ENCODE measurements around the gene LSR. TPM values are rescaled to one million over a fixed set of nuclear protein-coding genes. Genes with fewer than 3 reads are reported as not detected.

LSR gene
- total RNA-seq, 1 experiment from 2014 or later = 172 TPM

DNA sequence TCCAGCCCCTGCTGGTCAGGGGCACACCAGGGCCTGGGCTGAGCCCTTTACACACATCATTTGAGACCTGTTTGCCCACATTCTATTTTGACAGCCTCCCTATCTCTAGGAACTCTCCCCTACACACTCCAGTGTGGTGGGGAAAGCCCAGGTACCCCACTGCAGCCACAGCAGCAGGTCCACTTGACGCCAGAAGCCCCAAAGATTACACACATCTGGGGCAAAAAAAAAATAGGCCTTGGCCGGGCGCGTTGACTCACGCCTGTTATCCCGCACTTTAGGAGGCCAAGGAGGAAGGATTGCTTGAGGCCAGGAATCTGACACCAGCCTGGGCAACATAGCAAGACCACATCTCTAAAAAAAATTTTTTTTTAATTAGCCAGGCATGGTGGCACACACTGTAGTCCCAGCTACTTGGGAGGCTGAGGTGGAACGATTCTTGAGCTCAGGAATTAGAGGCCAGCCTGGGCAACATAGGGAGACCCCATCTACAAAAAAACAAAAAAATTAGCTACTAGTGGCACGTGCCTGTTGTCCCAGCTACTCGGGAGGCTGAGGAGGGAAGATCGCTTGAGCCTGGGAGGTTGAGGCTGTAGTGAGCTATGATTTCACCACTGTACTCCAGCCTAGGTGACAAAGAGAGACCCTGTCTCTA is 62.1 kb downstream of the LSR start:
- Mint-ChIP-seq H3K4me3 (ENCODE audit: unreplicated experiment) (no peak overlapping the region), H3K4me1 (ENCODE audit: low read depth, unreplicated experiment) (peaks cover 18% of the 10 kb centered on the region), H3K36me3 (ENCODE audit: insufficient read depth, unreplicated experiment) (no peaks in the 10 kb centered on the region), H3K27ac (ENCODE audit: unreplicated experiment) (no peak overlapping the region), H3K27me3 (ENCODE audit: insufficient read depth, unreplicated experiment) (no peaks in the 10 kb centered on the region), H3K9me3 (ENCODE audit: unreplicated experiment) (no peaks in the 10 kb centered on the region)
- intact Hi-C loops (cut with micrococcal nuclease; ENCODE audit: unreplicated experiment) = no loop called here
- POLR2A ChIA-PET = no interaction called here
- Histone ChIP-seq H3K9me3 (no peaks in the 10 kb centered on the region), H3K4me3 (ENCODE audit: low read depth, low read length) (no peak overlapping the region), H3K27me3 (replicated peaks; ENCODE audit: control insufficient read depth, insufficient read depth, low read length) (no peaks in the 10 kb centered on the region), H3K4me1 (peaks cover 41% of the 10 kb centered on the region), H3K36me3 (ENCODE audit: control insufficient read depth, insufficient read depth, low read length) (no peaks in the 10 kb centered on the region)
- no peak for DNase-seq
- no TSS peak for BruUV-seq (replicated peaks)
- CTCF ChIA-PET = interaction anchor here (0.6 kb wide), 1 partner anchor 168 kb away, joined by 4 read pairs; no protein-coding TSS in a partner anchor
- TF ChIP-seq CTCF (IDR thresholded peaks at IDR 0.05; ENCODE audit: insufficient read depth in 1 of 2, low read depth in 1 of 2, low read length in 1 of 2, severe bottlenecking in 1 of 2, unreplicated experiment in 1 of 2) = no peak

DNA sequence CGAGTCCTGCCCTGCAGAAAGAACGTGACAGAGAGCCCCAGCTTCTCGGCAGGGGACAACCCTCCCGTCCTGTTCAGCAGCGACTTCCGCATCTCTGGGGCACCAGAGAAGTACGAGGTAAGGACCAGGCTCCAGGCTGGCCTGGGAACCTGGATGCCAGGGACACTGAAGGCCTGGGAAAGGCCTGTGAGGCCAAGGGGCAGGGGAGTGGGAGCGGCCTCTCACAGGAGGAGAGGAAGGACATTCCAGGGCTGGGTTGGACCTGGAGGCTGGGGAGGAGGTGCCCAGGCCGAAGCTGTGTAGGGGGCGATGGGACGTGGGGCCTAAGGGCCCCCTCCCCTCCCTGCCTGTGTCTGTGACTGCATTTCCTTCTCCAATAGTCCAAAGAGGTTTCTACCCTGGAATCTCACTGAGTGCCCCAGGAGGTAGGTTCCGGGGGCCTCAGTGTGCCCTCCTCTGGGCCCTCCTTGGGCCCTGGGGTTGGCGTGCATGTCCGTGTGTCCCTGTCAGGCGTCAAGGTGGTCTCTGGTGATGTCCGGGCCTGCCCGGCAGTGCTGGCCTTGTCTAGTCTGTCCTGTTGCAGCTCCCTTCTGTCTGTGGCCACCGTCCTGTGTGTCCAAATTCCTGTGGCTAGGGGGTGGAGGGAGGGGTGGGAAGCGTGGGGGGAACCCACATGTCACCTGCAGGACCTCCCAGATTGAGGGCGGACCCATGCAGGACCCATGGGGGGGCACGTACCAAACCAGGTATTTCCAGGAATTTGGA is 63.3 kb downstream of the LSR start:
- intact Hi-C loops (cut with micrococcal nuclease; ENCODE audit: unreplicated experiment) = no loop called here
- Mint-ChIP-seq H3K36me3 (ENCODE audit: insufficient read depth, unreplicated experiment) (no peaks in the 10 kb centered on the region), H3K9me3 (ENCODE audit: unreplicated experiment) (no peaks in the 10 kb centered on the region), H3K4me3 (ENCODE audit: unreplicated experiment) (no peak overlapping the region), H3K27ac (ENCODE audit: unreplicated experiment) (peak overlapping the region; percentile 45), H3K4me1 (ENCODE audit: low read depth, unreplicated experiment) (peaks cover 18% of the 10 kb centered on the region), H3K27me3 (ENCODE audit: insufficient read depth, unreplicated experiment) (no peaks in the 10 kb centered on the region)
- Histone ChIP-seq H3K9me3 (no peaks in the 10 kb centered on the region), H3K36me3 (ENCODE audit: control insufficient read depth, insufficient read depth, low read length) (no peaks in the 10 kb centered on the region), H3K4me1 (peaks cover 37% of the 10 kb centered on the region), H3K27me3 (replicated peaks; ENCODE audit: control insufficient read depth, insufficient read depth, low read length) (no peaks in the 10 kb centered on the region), H3K4me3 (ENCODE audit: low read depth, low read length) (no peak overlapping the region)
- DNase-seq = peak in 1 of 2 experiments; percentile 53
- CTCF ChIA-PET = interaction anchor here (0.6 kb wide), 1 partner anchor 167 kb away, joined by 4 read pairs; no protein-coding TSS in a partner anchor
- TF ChIP-seq CTCF (IDR thresholded peaks at IDR 0.05; ENCODE audit: insufficient read depth in 1 of 2, low read depth in 1 of 2, low read length in 1 of 2, severe bottlenecking in 1 of 2, unreplicated experiment in 1 of 2) = no peak
- POLR2A ChIA-PET = no interaction called here
- no TSS peak for BruUV-seq (replicated peaks)

DNA sequence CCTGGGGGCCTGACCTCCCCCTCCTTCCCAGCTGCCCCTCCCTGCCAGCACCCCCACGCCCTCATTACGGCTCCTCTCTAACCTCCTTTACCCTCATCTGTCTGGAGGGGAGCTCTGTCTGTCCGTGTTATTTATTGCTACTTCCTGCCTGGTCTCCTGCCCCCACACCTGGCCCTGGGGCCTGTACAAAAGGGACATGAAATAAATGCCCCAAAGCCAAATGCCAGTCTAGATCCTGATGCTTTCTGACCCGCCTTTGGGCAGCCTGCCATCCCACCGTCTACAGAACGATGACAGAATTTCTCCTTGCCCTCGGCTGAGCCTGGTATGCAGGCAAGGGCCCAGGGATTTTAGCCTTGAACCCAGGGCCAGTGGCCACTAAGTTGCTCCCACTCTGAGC is 64.8 kb downstream of the LSR start:
- DNase-seq = no peak
- intact Hi-C loops (cut with micrococcal nuclease; ENCODE audit: unreplicated experiment) = no loop called here
- no peaks in the 10 kb centered on the region for H3K27me3 ChIP-seq (replicated peaks; ENCODE audit: control insufficient read depth, insufficient read depth, low read length)
- no peaks in the 10 kb centered on the region for H3K9me3 ChIP-seq
- Mint-ChIP-seq H3K27me3 (ENCODE audit: insufficient read depth, unreplicated experiment) (no peaks in the 10 kb centered on the region), H3K9me3 (ENCODE audit: unreplicated experiment) (no peaks in the 10 kb centered on the region), H3K27ac (ENCODE audit: unreplicated experiment) (no peak overlapping the region), H3K4me1 (ENCODE audit: low read depth, unreplicated experiment) (peaks cover 21% of the 10 kb centered on the region), H3K36me3 (ENCODE audit: insufficient read depth, unreplicated experiment) (no peaks in the 10 kb centered on the region), H3K4me3 (ENCODE audit: unreplicated experiment) (no peak overlapping the region)
- POLR2A ChIA-PET = no interaction called here
- no TSS peak for BruUV-seq (replicated peaks)
- no peaks in the 10 kb centered on the region for H3K36me3 ChIP-seq (ENCODE audit: control insufficient read depth, insufficient read depth, low read length)
- no peak for TF ChIP-seq CTCF (IDR thresholded peaks at IDR 0.05; ENCODE audit: insufficient read depth in 1 of 2, low read depth in 1 of 2, low read length in 1 of 2, severe bottlenecking in 1 of 2, unreplicated experiment in 1 of 2)
- H3K4me1 ChIP-seq = peaks cover 35% of the 10 kb centered on the region
- H3K4me3 ChIP-seq (ENCODE audit: low read depth, low read length) = no peak overlapping the region
- CTCF ChIA-PET = no interaction called here
